ENCODE measurements around the gene SLC24A5. TPM values are rescaled to one million over a fixed set of nuclear protein-coding genes. Genes with fewer than 3 reads are reported as not detected.

The SLC24A5 gene
- total RNA-seq, 1 donor from 2014 or later: not detected

DNA sequence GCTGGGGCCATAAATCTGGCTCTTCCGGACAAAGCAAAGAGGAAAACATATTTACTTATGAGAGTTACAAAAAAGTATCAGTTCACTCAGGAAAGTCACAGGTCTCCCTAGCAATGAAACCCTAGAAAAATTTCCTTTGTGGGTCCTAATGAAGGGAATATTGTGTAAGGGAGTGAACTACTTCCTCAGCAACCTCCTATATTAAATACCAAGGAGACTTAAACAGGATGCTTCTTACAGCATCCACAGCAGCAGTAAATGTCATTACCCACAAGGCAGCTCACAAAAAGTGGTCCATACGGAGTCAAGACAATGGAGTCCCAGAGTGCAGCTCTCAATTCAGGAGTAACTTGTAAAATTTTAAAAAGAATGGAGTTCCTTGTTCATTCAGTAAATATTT lies 14.9 kb upstream of the SLC24A5 start:
- H3K4me3 ChIP-seq: no peak overlapping the region
- no peaks in the 10 kb centered on the region for H3K4me1 ChIP-seq
- TF ChIP-seq, protein P1, sequence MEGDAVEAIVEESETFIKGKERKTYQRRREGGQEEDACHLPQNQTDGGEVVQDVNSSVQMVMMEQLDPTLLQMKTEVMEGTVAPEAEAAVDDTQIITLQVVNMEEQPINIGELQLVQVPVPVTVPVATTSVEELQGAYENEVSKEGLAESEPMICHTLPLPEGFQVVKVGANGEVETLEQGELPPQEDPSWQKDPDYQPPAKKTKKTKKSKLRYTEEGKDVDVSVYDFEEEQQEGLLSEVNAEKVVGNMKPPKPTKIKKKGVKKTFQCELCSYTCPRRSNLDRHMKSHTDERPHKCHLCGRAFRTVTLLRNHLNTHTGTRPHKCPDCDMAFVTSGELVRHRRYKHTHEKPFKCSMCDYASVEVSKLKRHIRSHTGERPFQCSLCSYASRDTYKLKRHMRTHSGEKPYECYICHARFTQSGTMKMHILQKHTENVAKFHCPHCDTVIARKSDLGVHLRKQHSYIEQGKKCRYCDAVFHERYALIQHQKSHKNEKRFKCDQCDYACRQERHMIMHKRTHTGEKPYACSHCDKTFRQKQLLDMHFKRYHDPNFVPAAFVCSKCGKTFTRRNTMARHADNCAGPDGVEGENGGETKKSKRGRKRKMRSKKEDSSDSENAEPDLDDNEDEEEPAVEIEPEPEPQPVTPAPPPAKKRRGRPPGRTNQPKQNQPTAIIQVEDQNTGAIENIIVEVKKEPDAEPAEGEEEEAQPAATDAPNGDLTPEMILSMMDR (IDR thresholded peaks at IDR 0.05): no peak
- TF ChIP-seq POLR2AphosphoS5 (IDR thresholded peaks at IDR 0.05; ENCODE audit: insufficient read depth in 1 of 2, low read depth in 1 of 2) (no peak), POLR2A (IDR thresholded peaks at IDR 0.05) (no peak)
- DNase-seq (ENCODE audit: extremely low spot score in 2 of 2): no peak
- intact Hi-C loops (cut with DNase I): no loop called here
- no peak overlapping the region for H3K27ac ChIP-seq
- H3K9me3 ChIP-seq: no peaks in the 10 kb centered on the region
- no peaks in the 10 kb centered on the region for H3K36me3 ChIP-seq
- no peaks in the 10 kb centered on the region for H3K27me3 ChIP-seq

DNA sequence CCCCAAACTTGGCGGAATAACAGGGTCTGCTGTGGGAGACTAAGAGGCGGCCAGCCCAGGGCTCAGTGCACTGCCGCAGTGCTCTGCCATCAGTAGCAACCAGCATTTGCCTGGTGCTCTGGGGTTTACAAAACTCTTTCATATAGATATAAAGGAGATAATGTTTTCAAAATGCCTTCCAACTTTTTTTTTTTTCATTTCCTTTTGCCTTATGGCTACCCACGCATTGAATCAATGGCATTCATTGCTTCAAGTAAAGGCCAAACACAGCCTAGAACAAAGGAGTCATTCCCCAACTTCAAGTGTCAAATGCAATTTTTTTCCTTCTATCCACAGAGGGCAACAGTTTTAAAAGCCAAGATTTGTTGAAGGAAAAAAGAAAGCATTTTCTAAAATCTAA lies 11.6 kb upstream of the SLC24A5 start:
- TF ChIP-seq, protein P1 (IDR thresholded peaks at IDR 0.05): no peak
- TF ChIP-seq POLR2AphosphoS5 (IDR thresholded peaks at IDR 0.05; ENCODE audit: insufficient read depth in 1 of 2, low read depth in 1 of 2) (no peak), POLR2A (IDR thresholded peaks at IDR 0.05) (no peak)
- H3K36me3 ChIP-seq: no peaks in the 10 kb centered on the region
- no peaks in the 10 kb centered on the region for H3K9me3 ChIP-seq
- no peaks in the 10 kb centered on the region for H3K27me3 ChIP-seq
- no peak overlapping the region for H3K4me3 ChIP-seq
- DNase-seq (ENCODE audit: extremely low spot score in 2 of 2): no peak
- intact Hi-C loops (cut with DNase I): no loop called here
- H3K27ac ChIP-seq: no peak overlapping the region
- no peaks in the 10 kb centered on the region for H3K4me1 ChIP-seq

DNA sequence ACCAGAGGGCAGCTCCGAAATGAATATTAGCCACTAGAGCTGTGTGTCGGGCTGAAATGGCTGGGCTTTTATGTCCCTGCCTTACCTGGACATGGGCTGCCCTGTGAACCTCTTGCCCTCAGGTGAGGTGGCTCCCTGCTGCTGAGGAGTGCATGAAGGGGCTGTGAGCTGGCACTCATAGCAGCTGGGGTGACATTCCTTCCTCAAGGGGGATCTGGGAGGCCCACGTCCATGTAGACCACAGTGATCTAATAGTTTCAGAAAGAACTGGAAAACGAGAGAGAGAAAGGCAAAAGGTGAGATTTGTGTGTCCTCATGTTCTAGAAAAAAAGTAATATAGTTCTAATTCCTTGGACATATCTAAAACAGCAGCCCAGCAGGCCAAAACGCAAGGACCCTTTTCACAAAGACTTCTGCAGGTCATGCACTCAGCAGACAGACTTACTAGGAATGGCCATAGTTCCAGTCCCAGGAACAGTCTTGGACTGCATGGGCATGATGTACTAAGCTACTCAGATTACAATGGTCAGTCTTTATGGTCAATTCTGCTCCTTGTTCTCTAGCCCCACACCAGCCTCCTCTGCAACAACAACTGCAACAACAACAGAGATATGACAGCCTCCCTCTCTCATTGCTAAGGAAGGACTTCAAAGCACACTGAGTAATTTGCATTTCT lies 10.8 kb upstream of the SLC24A5 start:
- no peaks in the 10 kb centered on the region for H3K36me3 ChIP-seq
- no peak overlapping the region for H3K27ac ChIP-seq
- no peaks in the 10 kb centered on the region for H3K9me3 ChIP-seq
- no peak for DNase-seq (ENCODE audit: extremely low spot score in 2 of 2)
- no peaks in the 10 kb centered on the region for H3K4me1 ChIP-seq
- intact Hi-C loops (cut with DNase I): no loop called here
- no peaks in the 10 kb centered on the region for H3K27me3 ChIP-seq
- TF ChIP-seq POLR2AphosphoS5 (IDR thresholded peaks at IDR 0.05; ENCODE audit: insufficient read depth in 1 of 2, low read depth in 1 of 2) (no peak), POLR2A (IDR thresholded peaks at IDR 0.05) (no peak)
- TF ChIP-seq, protein P1 (IDR thresholded peaks at IDR 0.05): no peak
- no peak overlapping the region for H3K4me3 ChIP-seq

DNA sequence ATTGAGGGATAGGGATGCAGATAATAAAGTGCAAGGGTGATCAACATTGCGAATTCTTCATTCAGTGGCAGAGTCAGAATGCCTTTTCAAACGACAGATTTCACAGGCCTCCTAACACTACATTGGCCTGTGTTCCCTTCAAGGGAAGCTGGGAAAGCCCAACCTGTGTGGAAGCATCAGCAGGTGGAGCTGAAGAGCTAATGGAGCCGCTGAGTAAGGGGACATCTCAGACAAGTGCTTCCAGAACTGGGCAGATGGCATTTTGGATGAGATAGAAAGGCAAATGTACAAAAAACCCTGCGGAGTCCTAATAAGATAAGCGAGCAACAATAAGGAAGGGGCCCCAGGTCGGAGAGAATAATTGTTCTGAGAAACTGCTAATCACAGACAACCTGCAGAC lies 8.5 kb upstream of the SLC24A5 start:
- H3K4me1 ChIP-seq: no peaks in the 10 kb centered on the region
- no peaks in the 10 kb centered on the region for H3K36me3 ChIP-seq
- no peak overlapping the region for H3K27ac ChIP-seq
- H3K27me3 ChIP-seq: no peaks in the 10 kb centered on the region
- H3K4me3 ChIP-seq: no peak overlapping the region
- no peaks in the 10 kb centered on the region for H3K9me3 ChIP-seq
- intact Hi-C loops (cut with DNase I): no loop called here
- TF ChIP-seq, protein P1 (IDR thresholded peaks at IDR 0.05): no peak
- no peak for TF ChIP-seq POLR2AphosphoS5 (IDR thresholded peaks at IDR 0.05; ENCODE audit: insufficient read depth in 1 of 2, low read depth in 1 of 2)
- TF ChIP-seq POLR2A (IDR thresholded peaks at IDR 0.05): no peak
- DNase-seq (ENCODE audit: extremely low spot score in 2 of 2): no peak

DNA sequence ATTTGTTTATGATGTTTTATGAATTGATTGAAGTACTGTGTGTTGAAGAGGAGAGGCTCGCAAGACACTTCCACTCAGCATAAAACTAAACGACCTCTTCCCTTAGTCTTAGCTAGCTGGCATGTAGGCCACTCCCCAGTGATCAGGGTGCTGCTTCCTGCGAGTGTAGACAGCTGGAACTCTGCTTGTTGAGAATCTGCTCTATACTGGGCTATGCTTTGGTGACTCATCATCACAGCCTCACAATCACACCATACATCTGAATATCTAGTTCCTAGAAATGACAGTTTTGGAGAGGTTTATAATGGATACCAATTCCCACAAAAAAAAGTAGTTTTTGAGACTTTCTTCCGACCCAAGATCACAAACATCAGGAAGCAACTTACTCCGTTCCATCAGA lies 1.5 kb upstream of the SLC24A5 start:
- no peak for DNase-seq (ENCODE audit: extremely low spot score in 2 of 2)
- Histone ChIP-seq H3K27ac (no peak overlapping the region), H3K4me3 (no peak overlapping the region), H3K9me3 (no peaks in the 10 kb centered on the region), H3K36me3 (no peaks in the 10 kb centered on the region), H3K4me1 (no peaks in the 10 kb centered on the region), H3K27me3 (no peaks in the 10 kb centered on the region)
- intact Hi-C loops (cut with DNase I): no loop called here
- TF ChIP-seq POLR2A (IDR thresholded peaks at IDR 0.05) (no peak), POLR2AphosphoS5 (IDR thresholded peaks at IDR 0.05; ENCODE audit: insufficient read depth in 1 of 2, low read depth in 1 of 2) (no peak)
- TF ChIP-seq, protein P1 (IDR thresholded peaks at IDR 0.05): no peak

Measured in vagina (tissue), 2 donors.